ENCODE data around the gene OST4.
A peak's percentile ranks its signal among the peaks of the same experiment; 100 is the strongest.

The OST4 gene

DNA sequence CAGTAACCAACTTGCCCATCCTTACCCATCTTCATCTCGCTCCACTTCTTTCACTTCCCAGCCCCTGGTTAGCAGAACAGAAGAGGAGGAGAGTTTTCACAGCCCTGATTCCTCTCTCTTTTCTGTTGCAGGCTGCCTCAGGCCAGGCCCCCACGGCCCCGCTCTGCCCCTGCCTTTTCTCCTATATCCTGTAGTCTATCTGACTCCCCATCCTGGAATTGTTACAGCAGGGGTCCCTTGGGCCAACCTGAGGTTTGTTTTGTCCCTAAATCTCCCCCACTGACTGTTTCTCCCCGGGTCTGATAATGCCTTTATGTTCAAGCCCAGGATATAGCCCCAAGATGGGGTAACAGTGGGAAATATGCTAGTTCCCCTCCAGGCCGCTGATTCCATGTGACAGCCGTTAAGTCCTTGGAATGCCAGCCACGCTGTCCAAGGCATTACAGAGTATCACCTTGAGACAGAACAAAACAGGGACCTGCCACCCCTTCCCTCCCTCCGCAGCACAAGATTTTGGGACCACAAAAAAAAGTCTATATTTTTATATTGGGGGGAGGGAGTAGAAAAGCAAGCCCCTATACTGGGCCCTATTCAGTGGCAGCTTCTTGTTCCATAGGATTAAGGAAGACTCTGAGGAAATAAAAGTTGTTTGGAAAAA lies 1.4 kb downstream of the OST4 start:
- TF ChIP-seq, protein P1, sequence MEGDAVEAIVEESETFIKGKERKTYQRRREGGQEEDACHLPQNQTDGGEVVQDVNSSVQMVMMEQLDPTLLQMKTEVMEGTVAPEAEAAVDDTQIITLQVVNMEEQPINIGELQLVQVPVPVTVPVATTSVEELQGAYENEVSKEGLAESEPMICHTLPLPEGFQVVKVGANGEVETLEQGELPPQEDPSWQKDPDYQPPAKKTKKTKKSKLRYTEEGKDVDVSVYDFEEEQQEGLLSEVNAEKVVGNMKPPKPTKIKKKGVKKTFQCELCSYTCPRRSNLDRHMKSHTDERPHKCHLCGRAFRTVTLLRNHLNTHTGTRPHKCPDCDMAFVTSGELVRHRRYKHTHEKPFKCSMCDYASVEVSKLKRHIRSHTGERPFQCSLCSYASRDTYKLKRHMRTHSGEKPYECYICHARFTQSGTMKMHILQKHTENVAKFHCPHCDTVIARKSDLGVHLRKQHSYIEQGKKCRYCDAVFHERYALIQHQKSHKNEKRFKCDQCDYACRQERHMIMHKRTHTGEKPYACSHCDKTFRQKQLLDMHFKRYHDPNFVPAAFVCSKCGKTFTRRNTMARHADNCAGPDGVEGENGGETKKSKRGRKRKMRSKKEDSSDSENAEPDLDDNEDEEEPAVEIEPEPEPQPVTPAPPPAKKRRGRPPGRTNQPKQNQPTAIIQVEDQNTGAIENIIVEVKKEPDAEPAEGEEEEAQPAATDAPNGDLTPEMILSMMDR (IDR thresholded peaks at IDR 0.05; ENCODE audit: low read depth, low read length, missing control alignments) = no peak
- H3K4me3 ChIP-seq (ENCODE audit: low read depth, low read length) = peak overlapping the region; percentile 98
- DNase-seq (ENCODE audit: low read depth) = no peak

DNA sequence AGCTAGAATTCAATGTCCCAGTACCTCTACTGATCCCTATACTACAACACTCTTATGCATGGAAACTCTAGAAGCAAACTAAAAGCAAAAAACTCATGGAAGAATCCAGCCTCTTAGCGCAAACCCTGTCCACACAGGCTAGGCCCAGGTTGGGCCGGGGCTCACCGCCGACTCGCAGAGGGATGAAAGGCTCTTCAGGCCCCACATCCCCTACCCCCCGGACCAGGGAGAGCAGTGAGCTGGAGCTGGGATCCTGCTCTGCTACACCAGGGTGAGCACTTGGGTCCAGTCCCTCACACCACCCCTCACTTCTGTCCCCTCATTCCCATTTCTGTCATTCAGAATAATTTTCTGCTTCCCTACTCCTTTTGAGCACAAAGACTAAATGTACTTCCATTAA lies 2.0 kb downstream of the OST4 start:
- TF ChIP-seq, protein P1 (IDR thresholded peaks at IDR 0.05; ENCODE audit: low read depth, low read length, missing control alignments) = no peak
- no peak for DNase-seq (ENCODE audit: low read depth)
- H3K4me3 ChIP-seq (ENCODE audit: low read depth, low read length) = no peak overlapping the region

DNA sequence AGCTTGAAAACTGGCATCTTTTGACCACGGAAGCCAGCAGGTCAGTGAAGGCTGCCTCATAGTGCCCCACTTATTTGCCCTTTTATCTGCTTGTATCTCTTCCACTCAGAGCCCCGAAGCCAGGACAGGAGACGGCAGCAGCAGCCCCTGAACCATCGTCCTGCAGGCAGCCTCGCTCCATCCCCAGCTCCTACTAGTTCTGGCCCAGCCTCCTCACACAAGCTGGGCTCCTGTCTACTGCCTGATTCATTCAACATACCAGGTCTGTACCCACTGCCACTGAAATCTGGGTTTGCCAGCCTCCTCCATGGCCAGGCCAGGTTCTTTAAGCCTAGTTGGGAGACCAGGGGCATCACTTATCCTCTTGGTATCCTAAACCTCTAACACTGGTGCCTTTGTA lies 4.1 kb downstream of the OST4 start:
- TF ChIP-seq, protein P1 (IDR thresholded peaks at IDR 0.05; ENCODE audit: low read depth, low read length, missing control alignments) = no peak
- DNase-seq (ENCODE audit: low read depth) = no peak
- no peak overlapping the region for H3K4me3 ChIP-seq (ENCODE audit: low read depth, low read length)

DNA sequence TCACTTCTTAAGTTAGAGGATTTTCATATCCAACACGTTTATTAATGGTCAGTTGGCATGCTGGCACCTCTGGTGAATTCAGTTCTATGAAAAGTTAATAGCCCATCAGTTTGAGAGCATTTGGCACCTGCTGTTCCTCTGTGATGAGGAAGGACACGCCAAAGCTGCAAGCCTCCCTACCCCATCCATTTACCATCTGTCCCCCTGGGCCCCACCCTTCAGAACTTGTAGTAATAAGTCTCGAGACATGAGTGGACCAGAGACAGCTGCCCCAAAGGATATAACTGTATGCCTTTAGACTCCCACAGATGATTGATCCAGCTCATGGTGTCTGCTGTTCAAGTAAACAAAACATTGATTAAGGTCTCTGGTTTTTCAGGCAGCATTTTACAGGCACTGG lies 6.3 kb downstream of the OST4 start:
- H3K4me3 ChIP-seq (ENCODE audit: low read depth, low read length) = no peak overlapping the region
- no peak for DNase-seq (ENCODE audit: low read depth)
- TF ChIP-seq, protein P1 (IDR thresholded peaks at IDR 0.05; ENCODE audit: low read depth, low read length, missing control alignments) = no peak

DNA sequence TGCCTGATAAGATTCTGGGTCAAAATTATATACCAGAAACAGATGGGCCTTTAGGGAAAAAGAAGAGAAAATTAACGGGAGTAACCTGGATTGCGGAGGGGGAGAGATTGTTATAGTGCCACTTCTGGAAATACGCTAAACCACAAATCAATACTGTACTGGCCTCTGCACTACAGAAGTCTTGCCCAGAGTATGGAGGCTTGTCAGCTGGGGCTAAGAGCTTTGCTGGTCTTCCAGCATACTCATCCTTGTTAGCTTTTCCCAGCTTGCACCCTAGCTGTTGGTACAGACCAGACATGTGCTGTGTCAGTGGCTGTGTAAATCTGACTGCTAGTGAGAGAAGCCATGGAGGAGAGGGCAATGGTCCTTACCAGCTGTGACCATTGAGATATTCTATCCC lies 11.1 kb downstream of the OST4 start:
- TF ChIP-seq, protein P1 (IDR thresholded peaks at IDR 0.05; ENCODE audit: low read depth, low read length, missing control alignments) = no peak
- H3K4me3 ChIP-seq (ENCODE audit: low read depth, low read length) = no peak overlapping the region
- DNase-seq (ENCODE audit: low read depth) = no peak

DNA sequence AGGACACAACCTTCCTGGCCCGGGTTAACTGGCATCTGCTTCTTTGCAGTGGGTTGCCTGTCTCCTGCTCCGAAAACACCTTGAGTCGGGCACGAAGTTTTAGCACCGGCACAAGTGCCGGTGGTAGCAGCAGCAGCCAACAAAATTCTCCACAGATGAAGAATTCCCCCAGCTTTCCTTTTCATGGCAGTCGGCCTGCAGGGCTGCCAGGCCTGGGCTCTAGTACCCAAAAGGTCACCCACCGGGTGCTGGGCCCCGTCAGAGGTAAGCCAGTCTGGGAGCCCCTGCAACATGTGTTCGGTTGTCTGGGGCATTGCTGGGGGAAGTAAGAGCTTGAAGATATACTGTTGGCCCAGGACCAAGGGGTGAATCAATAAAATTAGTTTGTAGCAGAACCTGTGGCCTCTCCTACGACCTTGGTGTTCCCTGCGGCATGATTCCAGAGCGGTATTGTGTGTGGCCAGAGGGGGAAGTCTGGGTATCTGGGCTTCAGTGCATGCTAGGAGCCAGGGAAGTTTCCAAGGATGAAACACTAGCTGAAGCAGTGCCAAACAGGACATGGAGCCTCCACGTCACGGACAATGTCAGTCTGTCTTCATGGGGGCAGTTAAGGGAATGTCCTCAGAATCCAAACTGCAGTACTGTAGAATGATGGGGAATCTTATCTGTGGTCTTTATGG lies 12.2 kb downstream of the OST4 start:
- H3K4me3 ChIP-seq (ENCODE audit: low read depth, low read length) = no peak overlapping the region
- TF ChIP-seq, protein P1 (IDR thresholded peaks at IDR 0.05; ENCODE audit: low read depth, low read length, missing control alignments) = no peak
- no peak for DNase-seq (ENCODE audit: low read depth)

DNA sequence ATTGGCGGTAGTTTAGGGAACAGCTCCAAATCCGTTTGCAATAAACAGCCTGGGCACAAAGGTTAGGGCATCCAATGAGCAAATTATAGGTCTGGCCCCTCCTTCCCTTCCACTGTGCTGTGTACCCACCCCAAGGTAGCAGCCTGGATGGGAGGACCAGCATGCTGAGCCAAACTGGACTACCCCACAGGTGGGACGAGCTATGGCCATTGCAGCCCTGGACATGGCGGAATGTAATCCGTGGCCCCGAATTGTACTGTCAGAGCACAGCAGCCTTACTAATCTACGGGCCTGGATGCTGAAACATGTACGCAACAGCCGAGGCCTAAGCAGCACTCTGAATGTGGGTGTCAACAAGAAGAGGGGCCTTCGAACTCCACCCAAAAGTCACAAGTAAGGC lies 13.2 kb downstream of the OST4 start:
- H3K4me3 ChIP-seq (ENCODE audit: low read depth, low read length) = no peak overlapping the region
- TF ChIP-seq, protein P1 (IDR thresholded peaks at IDR 0.05; ENCODE audit: low read depth, low read length, missing control alignments) = no peak
- no peak for DNase-seq (ENCODE audit: low read depth)
